ENCODE measurements around the gene SCO2. TPM values are rescaled to one million over a fixed set of nuclear protein-coding genes. Genes with fewer than 3 reads are reported as not detected.
A peak's percentile ranks its signal among the peaks of the same experiment; 100 is the strongest.

SCO2 gene
- total RNA-seq, 2 donors from 2014 or later = 0.94 TPM; not detected in 1

DNA sequence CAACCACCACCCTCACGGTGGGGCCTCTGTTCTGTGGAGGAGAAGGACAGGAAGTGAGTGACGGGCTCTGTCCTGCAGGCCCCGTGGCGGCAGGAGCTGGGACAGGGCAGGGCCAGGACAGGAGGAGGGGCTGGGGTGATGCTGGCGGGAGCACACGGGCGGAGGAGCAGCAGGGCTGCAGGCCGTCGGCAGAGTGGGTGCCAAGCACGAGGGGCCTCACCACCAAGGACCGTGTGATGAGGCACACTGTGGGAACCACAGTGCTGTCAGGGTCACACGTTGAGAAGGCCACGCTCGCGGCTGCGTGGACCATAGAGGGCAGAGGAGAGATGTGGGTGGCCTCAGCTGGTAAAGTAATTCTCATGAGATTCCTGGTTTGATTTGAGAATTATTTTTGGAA lies 8.5 kb downstream of the SCO2 start:
- Histone ChIP-seq H3K36me3 (peaks cover 53% of the 10 kb centered on the region), H3K4me1 (no peaks in the 10 kb centered on the region), H3K4me3 (no peak overlapping the region), H3K27me3 (no peaks in the 10 kb centered on the region), H3K9me3 (no peaks in the 10 kb centered on the region), H3K27ac (no peak overlapping the region)
- TF ChIP-seq, protein P1, sequence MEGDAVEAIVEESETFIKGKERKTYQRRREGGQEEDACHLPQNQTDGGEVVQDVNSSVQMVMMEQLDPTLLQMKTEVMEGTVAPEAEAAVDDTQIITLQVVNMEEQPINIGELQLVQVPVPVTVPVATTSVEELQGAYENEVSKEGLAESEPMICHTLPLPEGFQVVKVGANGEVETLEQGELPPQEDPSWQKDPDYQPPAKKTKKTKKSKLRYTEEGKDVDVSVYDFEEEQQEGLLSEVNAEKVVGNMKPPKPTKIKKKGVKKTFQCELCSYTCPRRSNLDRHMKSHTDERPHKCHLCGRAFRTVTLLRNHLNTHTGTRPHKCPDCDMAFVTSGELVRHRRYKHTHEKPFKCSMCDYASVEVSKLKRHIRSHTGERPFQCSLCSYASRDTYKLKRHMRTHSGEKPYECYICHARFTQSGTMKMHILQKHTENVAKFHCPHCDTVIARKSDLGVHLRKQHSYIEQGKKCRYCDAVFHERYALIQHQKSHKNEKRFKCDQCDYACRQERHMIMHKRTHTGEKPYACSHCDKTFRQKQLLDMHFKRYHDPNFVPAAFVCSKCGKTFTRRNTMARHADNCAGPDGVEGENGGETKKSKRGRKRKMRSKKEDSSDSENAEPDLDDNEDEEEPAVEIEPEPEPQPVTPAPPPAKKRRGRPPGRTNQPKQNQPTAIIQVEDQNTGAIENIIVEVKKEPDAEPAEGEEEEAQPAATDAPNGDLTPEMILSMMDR (IDR thresholded peaks at IDR 0.05) = no peak
- no peak for DNase-seq (ENCODE audit: low spot score)

DNA sequence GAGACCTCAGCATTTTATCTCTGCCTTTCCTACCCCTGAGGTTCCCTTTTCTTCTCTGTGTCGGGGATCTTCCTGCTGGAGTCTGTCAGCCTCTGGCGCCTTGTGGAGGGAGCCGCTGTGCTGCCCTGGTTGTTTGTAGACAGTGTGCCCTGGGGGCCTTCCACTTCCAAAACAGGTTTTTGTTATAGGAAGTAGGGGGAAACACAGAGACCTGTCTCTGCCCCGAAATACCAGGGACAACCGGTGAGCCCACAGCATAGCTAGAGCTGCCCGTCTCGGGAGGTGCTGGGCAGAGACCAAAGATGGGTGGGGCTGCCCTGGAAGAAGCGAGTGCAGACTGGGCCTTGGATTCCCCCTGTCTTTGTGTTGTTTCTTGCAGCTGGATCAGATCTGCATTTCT lies 9.3 kb downstream of the SCO2 start:
- no peaks in the 10 kb centered on the region for H3K9me3 ChIP-seq
- TF ChIP-seq, protein P1 (IDR thresholded peaks at IDR 0.05) = no peak
- DNase-seq (ENCODE audit: low spot score) = no peak
- H3K4me3 ChIP-seq = no peak overlapping the region
- no peak overlapping the region for H3K27ac ChIP-seq
- peaks cover 47% of the 10 kb centered on the region for H3K36me3 ChIP-seq
- H3K4me1 ChIP-seq = no peaks in the 10 kb centered on the region
- H3K27me3 ChIP-seq = no peaks in the 10 kb centered on the region

DNA sequence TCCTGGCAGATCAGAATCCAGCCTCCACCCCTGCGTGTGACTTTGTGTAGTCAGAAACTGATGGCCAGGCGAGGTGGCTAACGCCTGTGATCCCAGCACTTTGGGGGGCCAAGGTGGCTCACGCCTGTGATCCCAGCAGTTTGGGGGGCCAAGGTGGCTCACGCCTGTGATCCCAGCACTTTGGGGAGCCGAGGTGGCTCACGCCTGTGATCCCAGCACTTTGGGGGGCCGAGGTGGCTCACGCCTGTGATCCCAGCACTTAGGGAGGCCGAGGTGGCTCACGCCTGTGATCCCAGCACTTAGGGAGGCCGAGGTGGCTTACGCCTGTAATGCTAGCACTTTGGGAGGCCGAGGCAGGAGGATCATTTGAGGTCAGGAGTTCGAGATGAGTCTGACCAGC lies 12.2 kb downstream of the SCO2 start:
- TF ChIP-seq, protein P1 (IDR thresholded peaks at IDR 0.05) = no peak
- no peak overlapping the region for H3K27ac ChIP-seq
- DNase-seq (ENCODE audit: low spot score) = no peak
- no peaks in the 10 kb centered on the region for H3K9me3 ChIP-seq
- H3K4me3 ChIP-seq = no peak overlapping the region
- H3K27me3 ChIP-seq = no peaks in the 10 kb centered on the region
- peaks cover 0 to 14% of the 10 kb centered on the region in 2 donors for H3K4me1 ChIP-seq
- peaks cover 21% of the 10 kb centered on the region for H3K36me3 ChIP-seq

DNA sequence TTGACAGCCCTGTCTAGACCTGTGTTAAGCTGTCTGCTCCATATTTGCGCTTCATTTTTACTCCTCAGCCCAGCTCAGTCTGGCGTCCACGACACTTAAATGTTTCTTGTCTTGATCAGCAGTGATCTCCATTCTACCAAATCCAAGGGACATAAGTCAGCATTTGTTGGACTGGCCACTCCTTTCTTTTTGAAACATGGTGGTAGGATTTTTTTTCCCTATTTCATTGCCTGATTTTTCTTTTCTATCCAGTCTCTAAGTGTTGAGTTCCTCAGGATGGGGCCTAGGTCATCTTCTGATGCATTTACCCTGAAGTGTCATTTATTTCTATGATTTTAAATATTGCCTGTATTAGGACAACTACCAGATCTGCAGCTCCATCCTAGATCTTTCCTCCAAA lies 16.5 kb downstream of the SCO2 start:
- Histone ChIP-seq H3K4me1 (peaks cover 0 to 33% of the 10 kb centered on the region in 2 donors), H3K27ac (peak overlapping the region; percentile 82 to 91), H3K9me3 (no peaks in the 10 kb centered on the region), H3K27me3 (no peaks in the 10 kb centered on the region), H3K36me3 (peaks cover 19% of the 10 kb centered on the region), H3K4me3 (peak overlapping the region; percentile 87 to 88)
- TF ChIP-seq, protein P1 (IDR thresholded peaks at IDR 0.05) = no peak
- no peak for DNase-seq (ENCODE audit: low spot score)

DNA sequence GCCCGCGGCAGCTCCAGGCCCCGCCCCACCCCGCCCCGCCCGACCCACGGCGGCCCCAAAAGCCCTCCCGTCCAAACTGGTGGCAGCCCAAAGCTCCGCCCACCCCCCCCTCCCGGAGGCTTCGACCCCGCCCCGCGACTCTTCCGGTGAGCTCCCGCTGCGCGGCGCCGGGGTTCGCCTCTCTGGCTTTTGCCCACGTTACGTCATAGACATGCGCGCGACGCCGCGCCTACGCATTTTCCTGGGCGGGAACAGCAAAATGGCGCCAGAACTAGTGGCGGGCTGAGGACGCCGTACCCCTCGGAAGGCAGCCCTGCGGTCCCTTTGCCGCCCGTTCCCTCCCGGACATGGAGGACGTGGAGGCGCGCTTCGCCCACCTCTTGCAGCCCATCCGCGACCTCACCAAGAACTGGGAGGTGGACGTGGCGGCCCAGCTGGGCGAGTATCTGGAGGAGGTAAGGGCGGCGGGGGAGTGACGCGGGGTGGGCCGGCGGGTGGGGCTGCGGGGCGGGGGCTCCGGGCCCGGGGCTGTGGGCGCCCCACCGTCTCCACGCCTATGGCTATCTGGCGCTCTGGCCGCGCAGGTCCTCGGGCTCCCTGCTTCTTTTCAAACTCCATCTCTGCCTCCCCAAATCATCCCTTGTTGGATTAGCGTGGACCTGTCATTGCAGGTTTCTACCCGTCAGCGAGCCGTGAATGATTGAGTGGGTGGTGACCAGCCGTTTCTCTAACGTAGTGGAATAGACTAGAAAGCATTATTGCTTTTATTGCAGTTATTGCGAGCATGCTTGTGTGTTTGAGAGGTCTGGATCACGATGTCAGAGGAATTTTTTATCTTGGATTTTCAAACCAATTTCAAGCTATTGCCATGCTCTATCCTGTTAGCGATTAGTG lies 17.2 kb downstream of the SCO2 start, which contains the start of gene NCAPH2:
NCAPH2 (plus strand) TSS at position 234 of the 894 bp plus-strand sequence; CDS start at position 348, 114 bp downstream.
- no peaks in the 10 kb centered on the region for H3K27me3 ChIP-seq
- peak within 1 kb of the TSS; percentile 88 to 91 for H3K4me3 ChIP-seq
- TF ChIP-seq, protein P1 (IDR thresholded peaks at IDR 0.05) = no peak
- H3K4me1 ChIP-seq = peaks cover 0 to 33% of the 10 kb centered on the region in 2 donors
- H3K36me3 ChIP-seq = peaks cover 23% of the 10 kb centered on the region
- peak within 1 kb of the TSS; percentile 89 to 91 for H3K27ac ChIP-seq
- DNase-seq (ENCODE audit: low spot score) = peak; percentile 97
- H3K9me3 ChIP-seq = no peaks in the 10 kb centered on the region
